ENCODE data around the gene ZCWPW1.

ZCWPW1 gene

DNA sequence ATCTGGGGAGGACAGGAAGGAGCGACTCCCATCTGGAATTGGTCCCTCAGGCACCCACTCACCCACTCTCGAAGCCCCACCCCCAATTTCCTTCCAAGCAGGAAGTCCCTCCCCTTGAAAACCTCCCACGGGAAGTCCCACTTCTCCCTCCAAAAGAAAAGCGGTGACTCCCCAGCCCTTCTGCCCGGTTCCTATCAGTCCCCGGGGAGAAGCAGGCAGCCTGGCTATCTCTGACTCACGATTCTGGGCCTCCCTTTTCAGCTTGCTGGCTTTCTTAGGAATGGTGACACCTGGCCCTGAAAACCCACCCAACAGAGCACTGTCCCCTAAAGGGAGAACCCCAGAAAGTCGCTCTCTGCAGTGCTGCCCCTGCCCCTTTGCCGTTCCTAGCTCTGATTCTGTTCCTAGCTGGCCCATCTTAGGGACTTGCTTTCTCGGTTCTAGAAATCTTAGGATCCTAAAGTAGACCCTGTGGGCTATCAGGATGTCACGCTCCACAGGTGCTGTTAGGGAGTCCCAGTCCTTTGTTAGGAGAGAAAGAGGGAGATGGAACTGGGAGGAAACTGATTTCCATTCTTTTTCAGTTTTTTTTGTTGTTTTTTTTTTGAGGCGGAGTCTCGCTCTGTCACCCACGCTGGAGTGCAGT lies 44.5 kb upstream of the ZCWPW1 start:
- TF ChIP-seq, protein P1, sequence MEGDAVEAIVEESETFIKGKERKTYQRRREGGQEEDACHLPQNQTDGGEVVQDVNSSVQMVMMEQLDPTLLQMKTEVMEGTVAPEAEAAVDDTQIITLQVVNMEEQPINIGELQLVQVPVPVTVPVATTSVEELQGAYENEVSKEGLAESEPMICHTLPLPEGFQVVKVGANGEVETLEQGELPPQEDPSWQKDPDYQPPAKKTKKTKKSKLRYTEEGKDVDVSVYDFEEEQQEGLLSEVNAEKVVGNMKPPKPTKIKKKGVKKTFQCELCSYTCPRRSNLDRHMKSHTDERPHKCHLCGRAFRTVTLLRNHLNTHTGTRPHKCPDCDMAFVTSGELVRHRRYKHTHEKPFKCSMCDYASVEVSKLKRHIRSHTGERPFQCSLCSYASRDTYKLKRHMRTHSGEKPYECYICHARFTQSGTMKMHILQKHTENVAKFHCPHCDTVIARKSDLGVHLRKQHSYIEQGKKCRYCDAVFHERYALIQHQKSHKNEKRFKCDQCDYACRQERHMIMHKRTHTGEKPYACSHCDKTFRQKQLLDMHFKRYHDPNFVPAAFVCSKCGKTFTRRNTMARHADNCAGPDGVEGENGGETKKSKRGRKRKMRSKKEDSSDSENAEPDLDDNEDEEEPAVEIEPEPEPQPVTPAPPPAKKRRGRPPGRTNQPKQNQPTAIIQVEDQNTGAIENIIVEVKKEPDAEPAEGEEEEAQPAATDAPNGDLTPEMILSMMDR (IDR thresholded peaks at IDR 0.05; ENCODE audit: low read length), result no peak
- TF ChIP-seq EZH2 (IDR thresholded peaks at IDR 0.05; ENCODE audit: borderline replicate concordance, low read length), result no peak
- H3K79me2 ChIP-seq (ENCODE audit: insufficient read depth, low read length), result no peaks in the 10 kb centered on the region
- H3F3A ChIP-seq (ENCODE audit: insufficient read depth, low read length), result no peaks in the 10 kb centered on the region
- H3K9me2 ChIP-seq (ENCODE audit: low read depth, low read length), result no peaks in the 10 kb centered on the region
- H3K9me3 ChIP-seq (ENCODE audit: low read length), result no peaks in the 10 kb centered on the region
- no peak overlapping the region for H3K27ac ChIP-seq (ENCODE audit: low read depth, low read length, poor library complexity, severe bottlenecking)
- no peak overlapping the region for H2AFZ ChIP-seq (ENCODE audit: low read length)
- H3K4me1 ChIP-seq (ENCODE audit: insufficient read depth, low read length, severe bottlenecking), result peaks cover 32% of the 10 kb centered on the region
- peaks cover 22% of the 10 kb centered on the region for H3K36me3 ChIP-seq (ENCODE audit: insufficient read depth, low read length)
- H3K4me3 ChIP-seq (ENCODE audit: low read depth, low read length, poor library complexity, severe bottlenecking), result no peak overlapping the region
- H3K27me3 ChIP-seq (ENCODE audit: insufficient read depth, low read length), result no peaks in the 10 kb centered on the region
- no peaks in the 10 kb centered on the region for H4K20me1 ChIP-seq (ENCODE audit: insufficient read depth, low read length)
- no peak overlapping the region; the same call in 1 of the 2 replicates for H3K9ac ChIP-seq (ENCODE audit: low read length)
- no peak overlapping the region; the same call in 1 of the 2 replicates for H3K4me2 ChIP-seq (ENCODE audit: low read length)

DNA sequence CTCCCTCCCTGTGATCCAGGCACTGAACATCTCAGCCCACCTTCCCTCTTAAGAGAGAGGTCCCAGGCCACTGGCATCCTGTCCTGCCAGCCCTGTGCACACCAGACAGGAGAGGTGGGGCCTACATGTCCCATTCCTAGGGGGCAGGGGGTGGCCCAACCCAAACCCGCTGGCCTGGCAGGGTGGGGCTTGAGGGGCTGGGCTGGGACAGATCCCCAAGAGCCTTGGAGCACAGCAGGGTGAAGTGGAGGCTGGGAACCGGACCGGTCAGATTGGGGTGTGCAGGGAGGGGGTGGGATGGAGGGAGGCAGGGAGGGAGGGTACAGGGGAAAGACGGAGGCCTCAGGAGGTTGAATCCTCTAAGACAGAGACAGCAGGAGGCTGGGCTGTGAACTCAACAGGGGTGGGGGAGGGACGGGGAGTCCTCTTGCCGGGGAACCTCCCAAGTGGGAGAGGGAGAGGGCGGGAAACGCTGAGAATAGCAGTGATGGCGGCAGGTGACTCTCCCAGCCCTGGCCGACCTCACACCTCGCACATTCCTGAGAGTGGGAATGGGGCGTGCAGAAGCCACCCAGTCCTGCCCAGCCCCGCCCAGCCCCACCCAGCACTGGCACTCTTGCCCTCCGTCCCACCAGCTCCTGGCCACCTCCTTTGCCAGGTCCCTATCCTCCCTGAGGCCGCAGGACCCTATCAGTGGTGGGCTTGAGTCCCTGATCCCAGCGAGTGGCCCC lies 43.8 kb upstream of the ZCWPW1 start:
- peaks cover 25% of the 10 kb centered on the region for H3K36me3 ChIP-seq (ENCODE audit: insufficient read depth, low read length)
- no peak overlapping the region for H3K4me2 ChIP-seq (ENCODE audit: low read length)
- no peak overlapping the region for H3K9ac ChIP-seq (ENCODE audit: low read length)

GRCh38 chr7:100471021-100471420 lies 42.5 kb upstream of the ZCWPW1 start:
- Histone ChIP-seq H3F3A (ENCODE audit: insufficient read depth, low read length) (no peaks in the 10 kb centered on the region), H3K9me3 (ENCODE audit: low read length) (no peaks in the 10 kb centered on the region), H3K4me1 (ENCODE audit: insufficient read depth, low read length, severe bottlenecking) (peaks cover 13% of the 10 kb centered on the region), H3K4me3 (ENCODE audit: low read depth, low read length, poor library complexity, severe bottlenecking) (no peak overlapping the region), H3K79me2 (ENCODE audit: insufficient read depth, low read length) (no peaks in the 10 kb centered on the region), H3K27me3 (ENCODE audit: insufficient read depth, low read length) (no peaks in the 10 kb centered on the region), H3K27ac (ENCODE audit: low read depth, low read length, poor library complexity, severe bottlenecking) (no peak overlapping the region), H3K4me2 (ENCODE audit: low read length) (no peak overlapping the region), H3K9me2 (ENCODE audit: low read depth, low read length) (no peaks in the 10 kb centered on the region), H2AFZ (ENCODE audit: low read length) (no peak overlapping the region), H4K20me1 (ENCODE audit: insufficient read depth, low read length) (no peaks in the 10 kb centered on the region), H3K36me3 (ENCODE audit: insufficient read depth, low read length) (peaks cover 30% of the 10 kb centered on the region), H3K9ac (ENCODE audit: low read length) (no peak overlapping the region)
- TF ChIP-seq, protein P1 (IDR thresholded peaks at IDR 0.05; ENCODE audit: low read length), result no peak
- no peak for TF ChIP-seq EZH2 (IDR thresholded peaks at IDR 0.05; ENCODE audit: borderline replicate concordance, low read length)

More for the DNA sequence above, 43.8 kb upstream of the ZCWPW1 start:
- no peak overlapping the region for H3K27ac ChIP-seq (ENCODE audit: low read depth, low read length, poor library complexity, severe bottlenecking)
- H3K4me3 ChIP-seq (ENCODE audit: low read depth, low read length, poor library complexity, severe bottlenecking), result no peak overlapping the region
- no peaks in the 10 kb centered on the region for H3K9me2 ChIP-seq (ENCODE audit: low read depth, low read length)
- no peaks in the 10 kb centered on the region for H3F3A ChIP-seq (ENCODE audit: insufficient read depth, low read length)
- H4K20me1 ChIP-seq (ENCODE audit: insufficient read depth, low read length), result no peaks in the 10 kb centered on the region
- no peak overlapping the region for H2AFZ ChIP-seq (ENCODE audit: low read length)
- H3K4me1 ChIP-seq (ENCODE audit: insufficient read depth, low read length, severe bottlenecking), result peaks cover 25% of the 10 kb centered on the region
- no peaks in the 10 kb centered on the region for H3K79me2 ChIP-seq (ENCODE audit: insufficient read depth, low read length)
- H3K9me3 ChIP-seq (ENCODE audit: low read length), result no peaks in the 10 kb centered on the region
- TF ChIP-seq, protein P1 (IDR thresholded peaks at IDR 0.05; ENCODE audit: low read length), result no peak
- no peak for TF ChIP-seq EZH2 (IDR thresholded peaks at IDR 0.05; ENCODE audit: borderline replicate concordance, low read length)
- no peaks in the 10 kb centered on the region for H3K27me3 ChIP-seq (ENCODE audit: insufficient read depth, low read length)
